Epidermal melanocyte (primary cell): ENCODE results near the gene TTC16.

ENCODE experiments used
- DNase-seq: peaks from one replicate; pipeline ENCODE4 v3.0.0; 2011; ENCODE audit warnings: low spot score; ENCODE audit not compliant: insufficient read length

Gene TTC16

DNA sequence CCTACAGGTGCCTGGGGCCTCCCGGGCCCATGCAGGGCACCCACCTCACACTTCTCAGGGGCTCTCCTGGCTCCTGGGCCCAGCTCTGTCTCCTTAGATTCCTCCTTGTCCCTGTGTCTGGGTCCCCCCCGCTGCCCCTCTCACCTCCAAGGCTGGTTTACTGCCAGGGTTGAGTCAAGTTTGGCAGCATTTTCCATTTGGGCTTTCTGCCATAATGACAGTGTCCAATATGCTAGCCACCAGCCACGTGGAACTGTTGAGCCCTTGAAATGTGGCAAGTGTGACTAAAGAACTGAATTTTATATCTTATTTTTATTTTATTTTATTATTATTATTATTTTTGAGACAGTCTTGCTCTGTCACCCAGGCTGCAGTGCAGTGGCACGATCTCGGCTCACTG lies 1.9 kb downstream of the TTC16 start:
- no peak for DNase-seq

DNA sequence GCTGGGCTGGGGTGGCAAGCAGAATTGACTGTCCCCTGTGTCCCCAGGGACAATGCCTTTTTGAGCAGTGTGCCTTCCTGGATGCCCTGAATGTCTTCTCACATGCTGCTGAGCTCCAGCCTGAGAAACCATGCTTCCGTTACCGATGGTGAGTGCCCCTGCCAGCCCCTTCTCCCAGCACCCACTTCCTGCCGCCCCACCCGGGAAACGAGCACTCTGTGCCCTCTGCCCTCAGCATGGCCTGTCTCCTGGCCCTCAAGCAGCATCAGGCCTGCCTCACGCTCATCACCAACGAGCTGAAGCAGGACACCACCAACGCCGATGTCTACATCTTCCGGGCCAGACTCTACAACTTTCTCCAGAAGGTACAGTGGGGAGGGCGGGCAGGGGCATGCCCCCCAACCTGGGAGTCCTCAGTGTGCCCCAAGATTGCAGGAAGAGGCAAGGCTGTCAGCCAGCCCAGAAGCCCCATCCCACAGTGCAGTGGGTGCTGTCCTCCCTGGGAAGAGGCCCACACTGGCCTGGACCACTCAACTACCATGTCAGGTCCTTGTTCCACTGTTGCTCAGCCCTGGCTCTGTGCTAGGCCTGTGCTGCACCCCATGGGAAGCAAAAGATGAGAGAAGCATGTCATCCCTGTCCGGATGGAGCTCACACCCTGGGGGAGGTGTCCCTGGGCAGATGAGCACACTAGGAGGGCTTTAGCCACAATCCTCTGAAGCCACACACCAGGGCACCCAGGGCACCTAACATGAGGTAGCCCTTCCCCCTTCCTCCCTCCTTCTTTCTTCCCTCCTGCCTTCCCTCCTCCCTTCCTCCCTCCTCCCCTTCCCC lies 4.4 kb downstream of the TTC16 start:
- no peak for DNase-seq

DNA sequence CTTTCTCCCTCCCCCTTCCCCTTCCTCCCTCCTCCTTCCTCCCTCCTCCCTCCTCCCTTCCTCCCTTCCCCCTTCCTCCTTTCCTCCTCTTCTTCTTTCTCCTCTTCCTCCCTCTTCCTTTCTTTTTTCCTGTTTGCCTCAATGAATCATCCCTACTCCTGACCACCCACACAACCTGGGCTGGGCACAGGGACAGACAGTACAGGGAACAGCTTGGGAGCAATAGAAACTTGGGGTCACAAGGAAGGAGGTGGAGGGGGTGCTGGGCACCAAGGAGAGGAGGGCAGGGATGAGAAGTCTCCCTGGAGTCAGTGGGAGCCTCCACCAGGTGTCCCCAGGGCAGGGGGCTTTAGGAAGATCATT lies 5.0 kb downstream of the TTC16 start:
- no peak for DNase-seq

DNA sequence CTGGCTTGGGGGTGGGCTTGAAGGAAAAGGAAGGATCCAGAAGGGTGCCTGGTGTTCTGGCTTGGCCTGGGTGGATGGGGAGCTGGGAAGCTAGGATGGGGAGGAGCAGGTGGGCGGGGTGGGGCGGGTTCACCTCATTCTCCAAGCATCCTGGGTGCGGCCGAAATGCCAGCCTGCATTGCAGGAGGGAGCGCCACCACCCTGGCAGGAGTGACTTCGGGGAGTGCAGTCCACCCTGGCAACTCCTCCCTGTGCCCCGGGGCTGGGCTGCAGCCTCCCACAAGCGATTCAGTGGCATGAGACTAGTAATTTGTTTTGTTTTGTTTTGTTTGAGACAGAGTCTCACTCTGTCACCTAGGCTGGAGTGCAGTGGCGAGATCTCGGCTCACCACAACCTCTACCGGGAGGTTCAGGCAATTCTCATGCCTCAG lies 5.5 kb downstream of the TTC16 start:
- DNase-seq: no peak

DNA sequence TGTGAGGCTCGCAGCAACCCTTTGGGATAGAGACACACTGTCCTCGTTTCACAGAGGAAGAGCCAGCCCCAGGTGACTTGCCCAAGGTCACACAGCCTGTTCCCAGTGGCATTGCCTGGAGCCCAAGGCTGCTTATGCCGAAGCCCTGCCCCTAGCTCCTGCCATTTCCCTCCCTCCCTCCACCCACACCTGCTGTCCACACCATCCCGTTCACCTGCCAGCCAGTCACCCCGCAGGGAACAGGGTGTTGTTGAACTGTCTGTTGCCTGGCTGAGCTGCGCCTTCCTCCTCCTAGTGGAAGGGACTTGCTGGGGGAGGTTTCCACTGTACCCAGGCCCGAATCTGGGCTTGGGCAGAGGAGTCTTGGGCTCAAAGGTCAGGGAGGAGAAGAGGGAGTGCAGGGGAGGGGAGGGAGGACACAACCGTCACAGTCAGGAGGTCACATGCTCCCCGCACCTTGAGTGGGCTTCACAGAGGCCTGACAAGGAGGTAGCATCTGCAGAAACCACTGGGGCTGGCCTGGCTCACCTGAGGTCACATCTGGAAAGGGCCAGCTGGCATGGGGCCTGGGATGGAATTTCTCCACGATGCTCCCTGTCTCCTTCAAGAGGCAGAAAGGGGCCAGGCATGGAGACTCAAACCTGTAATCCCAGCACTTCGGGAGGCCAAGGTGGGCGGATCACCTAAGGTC lies 6.3 kb downstream of the TTC16 start:
- no peak for DNase-seq

DNA sequence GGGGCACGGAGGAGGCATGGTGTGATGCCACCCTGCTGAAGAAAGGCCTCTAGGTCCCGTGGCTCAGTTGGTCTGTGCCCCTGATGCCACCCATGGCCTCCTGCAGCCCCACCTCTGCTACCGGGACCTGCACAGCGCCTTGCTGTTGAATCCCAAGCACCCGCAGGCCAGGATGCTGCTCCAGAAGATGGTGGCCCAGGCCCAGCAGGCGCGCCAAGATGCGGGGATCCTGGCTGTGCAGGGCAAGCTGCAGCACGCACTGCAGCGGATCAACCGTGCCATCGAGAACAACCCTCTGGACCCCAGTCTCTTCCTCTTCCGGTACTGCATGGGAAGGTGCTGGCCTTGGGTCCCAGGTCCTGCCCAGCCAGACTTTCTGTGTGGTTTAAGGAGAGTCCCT lies 7.1 kb downstream of the TTC16 start:
- no peak for DNase-seq

DNA sequence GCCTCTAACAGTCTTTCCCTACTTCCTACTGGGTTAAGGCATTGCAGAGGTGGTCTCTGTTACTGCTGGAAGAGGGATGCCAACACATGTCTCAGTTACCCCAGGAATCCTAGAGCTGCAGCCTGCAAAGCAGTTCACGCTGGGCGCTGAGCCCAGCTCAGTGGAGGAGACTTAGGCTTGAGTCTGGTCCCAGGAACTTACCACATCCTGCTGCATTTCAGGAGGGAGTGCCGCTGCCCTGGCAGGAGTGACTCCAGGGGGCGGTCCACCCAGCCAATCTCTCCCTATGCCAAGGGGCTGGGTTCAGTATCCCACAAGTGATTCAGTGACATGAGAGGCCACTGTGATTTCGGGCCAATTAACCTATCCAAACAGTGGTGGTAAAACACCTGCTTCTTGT lies 7.6 kb downstream of the TTC16 start:
- DNase-seq: no peak

DNA sequence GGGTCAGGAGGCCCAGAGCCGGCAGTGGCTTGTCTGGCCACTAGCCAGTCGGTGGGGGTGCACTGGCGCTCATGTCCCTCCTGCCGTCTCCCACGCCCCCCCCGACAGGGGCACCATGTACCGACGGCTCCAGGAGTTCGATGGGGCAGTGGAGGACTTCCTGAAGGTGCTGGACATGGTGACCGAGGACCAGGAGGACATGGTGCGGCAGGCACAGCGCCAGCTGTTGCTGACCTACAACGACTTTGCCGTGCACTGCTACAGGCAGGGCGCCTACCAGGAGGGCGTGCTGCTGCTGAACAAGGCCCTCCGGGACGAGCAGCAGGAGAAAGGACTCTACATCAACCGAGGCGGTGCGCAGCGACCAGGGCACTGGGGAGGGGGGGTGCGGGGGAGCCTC lies 8.1 kb downstream of the TTC16 start:
- no peak for DNase-seq

DNA sequence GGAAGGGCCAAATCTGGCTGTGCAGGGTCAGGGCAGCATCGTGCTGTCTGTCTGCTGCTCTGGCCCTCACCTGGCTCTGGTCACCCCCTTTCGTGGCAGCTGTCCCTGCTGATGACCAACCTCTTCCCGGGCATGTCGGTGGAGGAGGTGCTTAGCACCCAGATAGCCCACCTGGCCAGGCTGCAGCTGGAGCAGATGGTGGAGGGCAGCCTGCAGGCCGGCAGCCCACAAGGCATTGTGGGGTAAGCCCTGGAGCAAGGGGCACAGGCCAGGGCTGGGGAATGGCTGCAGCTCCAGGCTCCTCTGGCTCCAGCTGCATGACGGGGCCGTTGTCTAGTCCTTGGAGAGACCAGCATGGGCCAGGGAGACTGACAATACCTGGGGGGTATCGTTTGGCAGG lies 11.0 kb downstream of the TTC16 start:
- DNase-seq: no peak

DNA sequence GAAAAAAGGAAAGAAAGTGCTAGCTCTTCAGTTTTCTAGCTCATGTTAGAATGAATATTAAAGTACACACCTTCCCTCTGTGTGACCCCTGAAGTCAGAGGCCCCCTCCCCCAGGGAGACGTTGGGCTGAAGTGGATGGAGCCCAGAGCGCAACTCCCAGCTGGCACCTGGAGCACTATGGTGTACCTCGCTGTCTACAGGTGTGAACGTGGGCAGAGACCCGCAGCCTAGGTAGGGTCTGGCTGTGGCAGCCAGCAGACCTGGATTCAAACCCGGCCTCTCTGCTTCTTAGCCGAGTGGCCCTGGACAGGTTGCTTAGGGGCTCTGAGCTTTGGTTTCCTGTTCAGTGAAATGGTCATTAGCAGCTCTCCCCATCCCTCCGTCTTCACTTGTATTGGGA lies 12.9 kb downstream of the TTC16 start:
- DNase-seq: no peak

DNA sequence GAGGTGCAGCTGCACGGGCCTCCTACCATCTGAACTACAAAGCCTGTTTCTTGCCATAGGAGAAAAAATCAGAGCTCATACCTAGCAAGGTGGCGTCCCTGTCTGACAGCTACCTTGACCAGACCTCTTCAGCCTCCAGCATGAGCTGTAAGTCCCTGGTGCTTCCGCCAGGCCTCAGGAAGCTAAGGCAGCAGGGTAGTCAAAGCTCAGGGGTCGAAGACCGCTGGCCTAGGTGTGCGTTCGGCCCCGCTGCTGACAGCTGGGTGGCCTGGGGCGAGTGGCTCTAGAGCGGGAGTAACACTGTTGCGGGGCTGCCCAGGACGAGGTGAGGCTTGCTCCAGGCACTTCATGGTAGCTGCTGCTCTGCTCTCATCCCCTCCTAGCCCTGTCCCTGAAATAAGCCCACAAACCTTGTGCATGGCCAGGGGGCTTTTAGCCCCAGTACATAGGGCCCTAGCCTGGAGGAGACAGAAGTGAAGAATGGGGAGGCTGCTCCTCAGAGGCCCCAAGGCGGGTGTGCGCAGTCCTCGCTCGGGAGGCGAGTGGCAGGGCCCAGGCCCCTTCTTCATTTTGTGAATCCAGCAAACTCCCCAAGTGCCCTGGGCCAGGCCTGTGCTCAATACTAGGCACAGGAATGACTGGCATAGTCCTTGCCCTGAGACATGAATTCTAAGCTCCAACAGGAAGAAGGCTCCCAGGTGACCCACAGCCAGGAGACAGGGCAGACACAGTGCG lies 13.8 kb downstream of the TTC16 start:
- no peak for DNase-seq

DNA sequence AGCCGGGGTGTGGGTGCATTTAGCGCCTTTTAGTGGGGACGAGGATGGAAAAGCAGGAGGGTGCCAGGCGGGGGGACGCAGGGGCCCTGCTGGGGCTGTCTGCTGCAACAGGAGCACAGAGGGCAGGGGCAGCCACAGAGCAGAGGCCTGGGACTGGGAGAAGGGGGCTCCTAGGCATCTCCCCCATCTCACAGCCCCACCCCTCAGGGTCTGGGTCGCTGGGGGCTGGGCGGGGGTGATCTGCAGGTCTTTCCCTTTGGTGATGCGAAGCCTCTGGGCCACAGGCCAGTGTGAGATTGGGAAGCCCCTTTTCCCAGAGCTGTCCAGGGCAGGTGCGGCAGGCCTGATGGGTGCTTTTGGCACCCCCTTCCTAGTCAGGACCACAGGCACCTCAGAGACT lies 14.4 kb downstream of the TTC16 start:
- no peak for DNase-seq

DNA sequence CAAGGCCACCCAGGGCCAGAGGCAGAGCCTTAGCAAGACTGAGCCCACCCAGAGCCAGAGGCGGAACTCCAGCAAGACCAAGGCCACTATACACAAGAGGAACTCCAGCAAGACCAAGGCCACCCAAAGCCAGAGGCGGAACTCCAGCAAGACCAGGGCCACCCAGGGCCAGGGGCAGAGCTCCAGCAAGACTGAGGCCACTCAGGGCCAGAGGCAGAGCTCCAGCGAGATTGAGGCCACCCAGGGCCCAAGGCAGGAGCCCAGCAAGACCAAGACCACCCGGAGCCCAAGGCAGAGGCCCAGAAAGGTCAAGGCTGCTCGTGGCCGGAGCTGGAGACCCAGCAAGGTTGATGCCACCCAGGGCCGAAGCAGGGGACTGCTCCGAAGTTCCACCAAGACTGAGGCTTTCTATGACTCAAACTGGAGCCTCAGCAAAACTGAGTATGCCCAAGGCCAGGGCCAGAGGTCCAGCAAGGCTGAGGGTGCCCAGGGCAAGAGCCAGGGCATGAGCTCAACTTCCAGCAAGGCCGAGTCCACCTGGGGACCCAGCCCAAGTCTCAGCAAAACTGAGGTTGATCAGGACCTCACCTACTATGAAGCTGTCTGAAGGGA lies 15.0 kb downstream of the TTC16 start:
- DNase-seq: no peak

DNA sequence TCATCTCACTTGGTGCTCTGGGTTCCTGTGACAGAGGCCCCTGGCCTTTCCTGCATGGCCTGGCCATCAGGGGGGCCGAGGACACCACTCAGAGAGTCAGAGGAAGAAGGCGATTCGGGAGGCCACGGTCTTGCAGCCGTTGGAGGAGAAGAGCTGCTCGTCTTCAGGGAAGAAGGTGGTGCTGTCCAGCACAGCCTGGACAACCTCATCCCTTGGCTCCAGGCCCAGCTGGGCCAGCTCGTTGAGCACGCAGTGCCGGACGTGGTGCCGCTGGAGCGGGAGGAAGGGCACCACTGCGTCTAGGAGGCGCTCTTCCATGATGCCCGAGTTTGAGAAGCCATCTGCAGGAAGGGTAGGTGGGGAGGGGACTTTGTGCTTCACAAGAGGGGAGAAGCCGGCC lies 16.1 kb downstream of the TTC16 start:
- no peak for DNase-seq

DNA sequence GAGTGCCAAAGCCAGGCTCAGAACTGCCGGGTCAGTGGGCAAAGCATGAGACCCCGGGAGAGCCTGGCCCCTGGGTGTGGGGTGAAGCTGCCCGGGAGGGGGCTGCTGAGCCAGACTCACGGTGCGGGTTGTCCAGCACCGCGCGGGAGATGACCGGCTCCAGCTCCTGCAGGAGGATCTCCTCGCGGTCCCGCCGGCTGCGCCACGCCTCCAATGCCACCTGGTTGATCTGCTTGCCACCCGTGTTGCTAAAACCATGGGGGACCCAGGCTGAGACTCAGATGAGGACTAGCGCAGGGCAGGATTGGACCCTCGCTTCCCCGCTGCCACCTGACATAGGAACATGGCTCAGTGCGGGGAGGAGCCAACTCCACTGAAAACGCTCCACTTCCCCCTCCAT lies 16.6 kb downstream of the TTC16 start:
- DNase-seq: no peak

DNA sequence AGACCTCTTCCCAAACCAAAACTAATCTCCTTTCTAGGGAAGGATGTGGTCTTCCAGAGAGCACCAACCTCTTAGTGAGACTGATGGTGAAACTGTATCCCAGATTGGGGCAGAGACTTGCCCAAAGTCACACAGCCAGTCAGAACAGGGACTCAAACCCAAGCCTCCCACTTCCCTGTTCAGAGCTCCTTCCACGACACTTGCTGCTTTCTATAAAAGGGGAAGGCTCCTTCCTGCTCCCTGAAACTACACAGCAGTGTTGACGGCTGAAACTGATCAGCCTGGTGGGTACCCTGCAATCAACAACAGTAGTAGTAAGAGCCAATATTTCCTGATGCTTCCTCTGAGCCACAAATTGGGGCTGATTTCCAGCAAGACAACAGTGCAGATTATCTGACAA lies 17.7 kb downstream of the TTC16 start:
- DNase-seq: no peak

DNA sequence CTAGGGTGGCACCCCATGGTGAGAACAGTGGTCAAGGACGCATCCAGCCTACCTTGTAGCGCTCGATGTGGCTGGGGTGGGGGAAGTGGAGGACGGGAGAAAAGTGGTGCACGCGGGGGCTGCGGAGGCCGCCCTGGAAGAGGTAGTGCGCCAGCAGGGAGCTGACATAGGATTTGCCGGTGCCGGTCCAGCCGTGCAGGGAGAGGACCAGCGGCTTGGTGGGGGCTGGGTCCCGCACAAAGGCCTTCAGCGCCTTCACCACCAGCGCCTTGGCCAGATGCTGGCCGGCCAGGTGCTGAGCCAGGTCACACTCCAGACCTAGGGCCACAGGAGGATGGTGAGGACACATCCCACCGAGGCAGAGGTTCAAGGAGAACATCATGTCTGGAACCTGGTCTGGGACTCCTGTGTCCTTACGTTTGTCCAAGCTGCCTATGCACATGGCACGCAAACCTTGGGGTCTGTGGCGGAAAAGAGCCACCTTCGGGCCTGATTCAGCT lies 18.4 kb downstream of the TTC16 start:
- DNase-seq: no peak

DNA sequence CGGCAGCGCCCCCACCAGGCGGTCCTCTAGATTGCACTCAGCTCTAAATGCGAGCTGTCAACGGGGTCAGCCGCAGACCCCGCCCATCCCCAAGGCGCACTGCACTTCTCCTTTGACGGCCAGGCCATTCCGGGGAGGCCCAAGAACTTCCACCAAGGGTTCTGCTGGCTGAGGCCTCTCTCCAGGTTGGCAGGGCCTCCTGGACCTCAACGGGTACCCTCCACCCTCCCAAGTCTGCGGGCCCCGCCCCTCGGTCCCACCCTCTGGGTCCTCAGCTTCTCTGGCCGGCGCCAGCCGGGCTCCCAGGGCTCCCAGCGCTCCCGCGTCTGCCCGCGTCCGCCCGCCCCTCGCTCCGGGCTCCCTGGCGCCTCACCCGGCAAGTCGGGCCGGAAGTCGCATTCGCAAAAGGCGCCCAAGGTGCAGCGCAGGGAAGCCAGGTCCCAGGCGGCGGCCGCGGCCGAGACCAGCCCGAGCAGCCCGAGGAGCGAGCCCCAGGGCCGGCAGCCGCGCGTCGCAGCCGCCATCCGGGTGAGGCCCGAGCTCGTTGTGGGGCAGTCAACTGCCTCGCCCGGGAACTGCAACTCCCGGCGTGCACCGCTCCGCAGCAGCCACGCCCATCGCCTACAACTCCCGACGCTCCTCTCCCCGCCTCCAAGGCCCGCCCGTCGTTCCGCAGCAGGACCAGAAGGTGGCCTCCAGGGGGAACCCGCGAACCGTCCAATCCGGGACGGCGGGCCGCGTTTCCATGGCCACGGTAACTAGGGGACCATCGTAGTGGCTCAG lies 19.1 kb downstream of the TTC16 start, which contains the start of gene TOR2A:
TSS of gene TOR2A (minus strand) at position 548 of the 783 bp plus-strand sequence. CDS start at position 524, 24 bp downstream.
- peak; percentile 97 for DNase-seq

DNA sequence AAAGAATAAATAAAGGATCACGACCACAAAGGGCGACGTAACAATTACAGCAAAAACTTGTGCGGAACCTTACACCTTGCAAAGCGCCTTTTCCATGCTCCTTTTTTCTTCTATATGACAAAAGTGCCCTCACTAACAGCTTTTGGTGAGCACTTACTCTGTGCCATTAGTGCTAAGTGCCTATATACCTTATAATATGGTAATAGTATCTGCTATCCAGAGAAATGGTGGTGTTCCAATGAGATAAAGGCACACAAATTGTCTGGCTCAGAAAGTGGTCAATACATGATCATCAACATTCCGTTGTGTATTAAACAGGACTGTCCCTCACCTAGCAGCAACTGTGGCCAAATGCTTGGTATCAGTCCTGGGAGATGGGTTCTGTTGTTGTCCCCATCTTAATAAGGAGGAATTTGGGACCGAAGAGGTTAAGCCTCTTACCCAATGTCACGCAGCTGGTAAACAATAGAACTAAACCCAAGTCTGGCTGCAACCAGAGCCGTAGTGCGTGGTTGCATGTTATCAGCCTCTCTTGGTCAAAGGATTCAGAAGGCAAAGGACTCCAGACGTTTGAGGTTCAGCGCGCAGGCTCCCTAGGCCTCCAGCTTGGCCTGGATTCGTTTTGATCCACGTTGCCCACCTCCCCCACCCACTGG lies 19.8 kb downstream of the TTC16 start:
- no peak for DNase-seq

DNA sequence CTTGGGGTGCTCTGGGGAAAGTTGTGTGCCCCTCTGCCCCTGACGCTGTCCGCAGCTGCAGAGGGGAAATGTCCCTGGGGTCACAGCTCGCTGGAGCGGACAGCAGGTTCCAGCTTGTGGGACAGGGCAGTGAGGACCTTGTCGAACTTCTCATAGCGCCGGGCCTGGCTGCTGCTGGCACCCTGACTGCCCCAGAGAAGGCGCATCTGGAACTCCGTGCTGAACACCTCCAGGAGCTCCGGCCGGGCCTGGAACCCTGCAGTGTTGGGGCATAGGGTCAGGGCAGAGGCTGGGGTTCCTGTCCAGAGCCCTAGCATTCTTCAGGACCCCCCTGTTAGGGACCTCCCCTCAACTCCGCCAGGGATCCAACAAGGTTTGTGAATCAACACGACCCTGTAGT lies 22.8 kb downstream of the TTC16 start:
- no peak for DNase-seq
